HepG2 (cell line): ENCODE measurements around the gene ZMIZ2. TPM values are rescaled to one million over a fixed set of nuclear protein-coding genes. Genes with fewer than 3 reads are reported as not detected.

Experiments used
- BORCS8-MEF2B ChIP-seq: sonication (generic); formaldehyde crosslinking; IDR thresholded peaks from 2 replicates; pipeline ENCODE4 v1.8.0; 2022; ENCODE audit warnings: mild to moderate bottlenecking, missing genetic modification reagents
- CENPT ChIP-seq: sonication (generic); formaldehyde crosslinking; IDR thresholded peaks from 2 replicates; pipeline ENCODE4 v1.8.0; 2022; ENCODE audit warnings: low read depth, mild to moderate bottlenecking, moderate library complexity, missing genetic modification reagents
- KDM3A ChIP-seq: IDR thresholded peaks from 2 replicates; pipeline ENCODE4 v1.6.1; 2018; ENCODE audit warnings: low read depth, missing compliant biosample characterization
- KLF16 ChIP-seq, 2 experiments: sonication (generic) in 1 of 2; formaldehyde crosslinking in 1 of 2; IDR thresholded peaks; 2 replicates each; pipeline versions ENCODE4 v1.6.1 to v1.8.0; 2016 to 2023; ENCODE audit warnings: missing genetic modification reagents in 2 of 2, missing compliant biosample characterization in 1 of 2
- MED8 ChIP-seq: sonication (generic); formaldehyde crosslinking; IDR thresholded peaks from 2 replicates; pipeline ENCODE4 v1.8.1; 2023; ENCODE audit warnings: mild to moderate bottlenecking, missing genetic modification reagents; ENCODE audit not compliant: insufficient replicate concordance
- RBM22 ChIP-seq: fragments of 200-400 bp; formaldehyde crosslinking; optimal IDR thresholded peaks from 2 replicates; pipeline ENCODE3; 2017; ENCODE audit warnings: mild to moderate bottlenecking, low read length, moderate library complexity
- SP4 ChIP-seq: sonication (generic); formaldehyde crosslinking; IDR thresholded peaks from 2 replicates; pipeline ENCODE4 v1.8.1; 2023; ENCODE audit warnings: mild to moderate bottlenecking, missing genetic modification reagents
- THAP11 ChIP-seq: IDR thresholded peaks from 2 replicates; pipeline ENCODE4 v1.6.1; 2016; ENCODE audit warnings: missing biosample characterization, missing genetic modification reagents
- USF2 ChIP-seq, 2 experiments: sonication (generic) in 1 of 2; formaldehyde crosslinking in 1 of 2; IDR thresholded peaks; 2 replicates each; pipeline versions ENCODE4 v1.5.1 to v1.6.1; 2011 to 2020; ENCODE audit warnings: borderline replicate concordance in 1 of 2, low read depth in 1 of 2, low read length in 1 of 2, mild to moderate bottlenecking in 1 of 2, missing genetic modification reagents in 1 of 2, moderate library complexity in 1 of 2
- ZIK1 ChIP-seq: sonication (generic); formaldehyde crosslinking; IDR thresholded peaks from 2 replicates; pipeline ENCODE4 v1.5.0; 2020; ENCODE audit warnings: mild to moderate bottlenecking, low read depth, missing genetic modification reagents, borderline replicate concordance
- ZNF205 ChIP-seq: IDR thresholded peaks from 2 replicates; pipeline ENCODE4 v1.6.1; 2018; ENCODE audit warnings: missing biosample characterization, missing genetic modification reagents
- ZNF3 ChIP-seq: IDR thresholded peaks from 2 replicates; pipeline ENCODE4 v1.7.0; 2017; ENCODE audit warnings: inconsistent platforms
- ZNF431 ChIP-seq: sonication (generic); formaldehyde crosslinking; IDR thresholded peaks from 2 replicates; pipeline ENCODE4 v1.9.0; 2022; ENCODE audit warnings: missing genetic modification reagents, low read depth, mild to moderate bottlenecking, borderline replicate concordance
- ZNF44 ChIP-seq: sonication (generic); formaldehyde crosslinking; IDR thresholded peaks from 2 replicates; pipeline ENCODE4 v1.5.1; 2020; ENCODE audit warnings: mild to moderate bottlenecking, missing genetic modification reagents
- ZNF570 ChIP-seq: sonication (generic); formaldehyde crosslinking; IDR thresholded peaks from 2 replicates; pipeline ENCODE4 v1.4.0; 2020; ENCODE audit warnings: mild to moderate bottlenecking, missing genetic modification reagents, borderline replicate concordance
- ZNF572 ChIP-seq: sonication (generic); formaldehyde crosslinking; IDR thresholded peaks from 2 replicates; pipeline ENCODE4 v1.5.1; 2020; ENCODE audit warnings: mild to moderate bottlenecking, missing genetic modification reagents
- ZSCAN9 ChIP-seq: IDR thresholded peaks from 2 replicates; pipeline ENCODE4 v1.6.1; 2016; ENCODE audit warnings: borderline replicate concordance
- polyA plus RNA-seq, 8 experiments: library from polyadenylated mRNA; depleted of rRNA in 3 of 8; stranded (reverse) in 7 of 8; unstranded in 1 of 8; fragments of >200 nt; fragmentation: Illumina TruSeq in 4 of 8; extraction: Trizol in 4 of 8; gene quantifications; 2 replicates each; pipeline versions ENCODE4 v1.2.1 to v1.2.3, GENCODE V29; 2011 to 2016; ENCODE audit warnings: low read depth in 4 of 8, missing spikeins in 1 of 8, mixed read lengths in 1 of 8; ENCODE audit not compliant: insufficient read depth in 1 of 8
- total RNA-seq, 5 experiments: library from RNA; depleted of rRNA; stranded (reverse); fragments of >200 nt; fragmentation: Illumina TruSeq; extraction: Trizol; gene quantifications; 2 replicates each; pipeline ENCODE4 v1.2.3, GENCODE V29; 2016; ENCODE audit warnings: low read depth in 1 of 5
- TF ChIP-seq, protein P1 (sequence below): sonication (generic); formaldehyde crosslinking; IDR thresholded peaks from one replicate; pipeline ENCODE4 v1.5.1; 2020; ENCODE audit warnings: mild to moderate bottlenecking, missing genetic modification reagents; ENCODE audit errors: not compliant biosample characterization

Gene ZMIZ2
- total and polyA plus RNA-seq, 2 of the 13 experiments (the other 11 are each of a cell fraction or from before 2014, with no cell fraction given): 4.9 to 7.9 TPM

GRCh38 chr7:44796504-44797328 is 48.1 kb downstream of the ZMIZ2 start, which contains the start of gene PPIA (continued):
- TF ChIP-seq, protein P1, sequence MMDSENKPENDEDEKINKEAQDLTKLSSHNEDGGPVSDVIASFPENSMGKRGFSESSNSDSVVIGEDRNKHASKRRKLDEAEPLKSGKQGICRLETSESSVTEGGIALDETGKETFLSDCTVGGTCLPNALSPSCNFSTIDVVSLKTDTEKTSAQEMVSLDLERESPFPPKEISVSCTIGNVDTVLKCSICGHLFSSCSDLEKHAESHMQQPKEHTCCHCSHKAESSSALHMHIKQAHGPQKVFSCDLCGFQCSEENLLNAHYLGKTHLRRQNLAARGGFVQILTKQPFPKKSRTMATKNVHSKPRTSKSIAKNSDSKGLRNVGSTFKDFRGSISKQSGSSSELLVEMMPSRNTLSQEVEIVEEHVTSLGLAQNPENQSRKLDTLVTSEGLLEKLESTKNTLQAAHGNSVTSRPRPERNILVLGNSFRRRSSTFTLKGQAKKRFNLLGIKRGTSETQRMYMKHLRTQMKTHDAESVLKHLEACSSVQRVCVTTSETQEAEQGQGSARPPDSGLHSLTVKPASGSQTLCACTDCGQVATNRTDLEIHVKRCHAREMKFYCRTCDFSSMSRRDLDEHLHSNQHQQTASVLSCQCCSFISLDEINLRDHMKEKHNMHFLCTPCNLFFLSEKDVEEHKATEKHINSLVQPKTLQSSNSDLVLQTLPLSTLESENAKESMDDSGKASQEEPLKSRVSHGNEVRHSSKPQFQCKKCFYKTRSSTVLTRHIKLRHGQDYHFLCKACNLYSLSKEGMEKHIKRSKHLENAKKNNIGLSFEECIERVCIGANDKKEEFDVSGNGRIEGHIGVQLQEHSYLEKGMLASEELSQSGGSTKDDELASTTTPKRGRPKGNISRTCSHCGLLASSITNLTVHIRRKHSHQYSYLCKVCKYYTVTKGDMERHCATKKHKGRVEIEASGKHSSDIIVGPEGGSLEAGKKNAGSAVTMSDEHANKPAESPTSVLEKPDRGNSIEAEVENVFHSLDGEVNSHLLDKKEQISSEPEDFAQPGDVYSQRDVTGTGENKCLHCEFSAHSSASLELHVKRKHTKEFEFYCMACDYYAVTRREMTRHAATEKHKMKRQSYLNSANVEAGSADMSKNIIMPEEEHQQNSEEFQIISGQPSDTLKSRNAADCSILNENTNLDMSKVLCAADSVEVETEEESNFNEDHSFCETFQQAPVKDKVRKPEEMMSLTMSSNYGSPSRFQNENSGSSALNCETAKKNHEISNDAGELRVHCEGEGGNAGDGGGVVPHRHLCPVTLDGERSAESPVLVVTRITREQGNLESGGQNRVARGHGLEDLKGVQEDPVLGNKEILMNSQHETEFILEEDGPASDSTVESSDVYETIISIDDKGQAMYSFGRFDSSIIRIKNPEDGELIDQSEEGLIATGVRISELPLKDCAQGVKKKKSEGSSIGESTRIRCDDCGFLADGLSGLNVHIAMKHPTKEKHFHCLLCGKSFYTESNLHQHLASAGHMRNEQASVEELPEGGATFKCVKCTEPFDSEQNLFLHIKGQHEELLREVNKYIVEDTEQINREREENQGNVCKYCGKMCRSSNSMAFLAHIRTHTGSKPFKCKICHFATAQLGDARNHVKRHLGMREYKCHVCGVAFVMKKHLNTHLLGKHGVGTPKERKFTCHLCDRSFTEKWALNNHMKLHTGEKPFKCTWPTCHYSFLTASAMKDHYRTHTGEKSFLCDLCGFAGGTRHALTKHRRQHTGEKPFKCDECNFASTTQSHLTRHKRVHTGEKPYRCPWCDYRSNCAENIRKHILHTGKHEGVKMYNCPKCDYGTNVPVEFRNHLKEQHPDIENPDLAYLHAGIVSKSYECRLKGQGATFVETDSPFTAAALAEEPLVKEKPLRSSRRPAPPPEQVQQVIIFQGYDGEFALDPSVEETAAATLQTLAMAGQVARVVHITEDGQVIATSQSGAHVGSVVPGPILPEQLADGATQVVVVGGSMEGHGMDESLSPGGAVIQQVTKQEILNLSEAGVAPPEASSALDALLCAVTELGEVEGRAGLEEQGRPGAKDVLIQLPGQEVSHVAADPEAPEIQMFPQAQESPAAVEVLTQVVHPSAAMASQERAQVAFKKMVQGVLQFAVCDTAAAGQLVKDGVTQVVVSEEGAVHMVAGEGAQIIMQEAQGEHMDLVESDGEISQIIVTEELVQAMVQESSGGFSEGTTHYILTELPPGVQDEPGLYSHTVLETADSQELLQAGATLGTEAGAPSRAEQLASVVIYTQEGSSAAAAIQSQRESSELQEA (CRISPR knock-in tag): no peak
- TF ChIP-seq RBM22 (peak; percentile 53), ZNF572 (0 out of 2 replicates have a peak, but pooled peaks have one; percentile 27), SP4 (CRISPR knock-in tag) (peak; percentile 86), ZIK1 (CRISPR knock-in tag) (peak; percentile 72; the same call in 1 of the 2 replicates), ZNF205 (no peak; the same call in none of the 2 replicates), CENPT (CRISPR knock-in tag) (peak; percentile 86; the same call in 1 of the 2 replicates), BORCS8-MEF2B (CRISPR knock-in tag) (peak; percentile 59; the same call in 1 of the 2 replicates), KLF16 (CRISPR knock-in tag; IDR thresholded peaks at IDR 0.05) (peak in 1 of 2 experiments; percentile 66; a peak in 1 of 4 replicates), USF2 (IDR thresholded peaks at IDR 0.05; ENCODE audit: low read depth, low read length) (no peak), USF2 (CRISPR knock-in tag; IDR thresholded peaks at IDR 0.05; ENCODE audit: borderline replicate concordance) (no peak), ZNF44 (CRISPR knock-in tag) (no peak), ZNF570 (CRISPR knock-in tag) (peak; percentile 85; the same call in 1 of the 2 replicates), THAP11 (CRISPR knock-in tag) (peak; percentile 21; the same call in 1 of the 2 replicates), MED8 (CRISPR knock-in tag) (peak; percentile 69), ZNF3 (CRISPR knock-in tag) (no peak), KDM3A (CRISPR knock-in tag) (peak; percentile 6; the same call in 1 of the 2 replicates), ZSCAN9 (CRISPR knock-in tag) (0 out of 2 replicates have a peak, but pooled peaks have one; percentile 48), ZNF431 (peak; percentile 72)
